OCI-LY7 (cell line): ENCODE data around the gene PPP6R3. TPM values are rescaled to one million over a fixed set of nuclear protein-coding genes. Genes with fewer than 3 reads are reported as not detected.

Source experiments
- BruUV-seq: library from RNA; stranded (reverse); fragments of 400-500 nt; replicated peaks from 2 replicates; lab custom pipeline; 2021; lab: Mats Ljungman, UMichigan
- CTCF ChIA-PET: fragments of 300-600 bp; sonication (Branson Sonifier 250); formaldehyde crosslinking; loops from one replicate; lab custom pipeline; 2022; ENCODE audit warnings: antibody characterized with exemption; ENCODE audit not compliant: unreplicated experiment; lab: Charles Lee
- POLR2A ChIA-PET: fragments of 300-600 bp; sonication (Branson Sonifier 250); formaldehyde crosslinking; loops from one replicate; lab custom pipeline; 2022; ENCODE audit warnings: antibody characterized with exemption; lab: Charles Lee
- DNase-seq: peaks from one replicate; pipeline ENCODE4 v3.0.0-alpha.2; 2015; ENCODE audit warnings: low spot score
- H2AFZ ChIP-seq: fragments of 200-600 bp; sonication (generic), shearing (Covaris generic); 2 replicates; pipeline ENCODE4 v1.6.1; 2014; ENCODE audit warnings: mild to moderate bottlenecking, antibody characterized with exemption, low read length, moderate library complexity
- H3K27ac ChIP-seq: fragments of 200-600 bp; sonication (generic); 2 replicates; pipeline ENCODE4 v1.5.1; 2014; ENCODE audit warnings: mixed run types, low read depth, mild to moderate bottlenecking, moderate library complexity, low read length, inconsistent platforms; ENCODE audit not compliant: poor library complexity, severe bottlenecking
- H3K36me3 ChIP-seq: fragments of 200-600 bp; sonication (generic); 2 replicates; pipeline ENCODE4 v1.6.1; 2014; ENCODE audit warnings: mild to moderate bottlenecking, antibody characterized with exemption, low read length, moderate library complexity, mixed read lengths; ENCODE audit not compliant: insufficient read depth
- H3K4me1 ChIP-seq: fragments of 200-600 bp; sonication (generic); 2 replicates; pipeline ENCODE4 v1.5.1; 2014; ENCODE audit warnings: mild to moderate bottlenecking, low read length; ENCODE audit not compliant: insufficient read depth, poor library complexity, severe bottlenecking
- H3K4me2 ChIP-seq: fragments of 200-600 bp; sonication (generic); 2 replicates; pipeline ENCODE4 v1.6.1; 2014; ENCODE audit warnings: mild to moderate bottlenecking, low read length
- H3K4me3 ChIP-seq: fragments of 200-600 bp; sonication (generic); 2 replicates; pipeline ENCODE4 v1.5.1; 2014; ENCODE audit warnings: mild to moderate bottlenecking, low read depth, low read length; ENCODE audit not compliant: poor library complexity, severe bottlenecking
- H3K79me2 ChIP-seq: fragments of 200-600 bp; sonication (generic); 2 replicates; pipeline ENCODE4 v1.6.1; 2016; ENCODE audit warnings: low read depth, mild to moderate bottlenecking, low read length, moderate library complexity, mixed read lengths; ENCODE audit not compliant: insufficient read depth
- H3K9me2 ChIP-seq: fragments of 200-600 bp; sonication (generic); 2 replicates; pipeline ENCODE4 v1.6.1; 2016; ENCODE audit warnings: mild to moderate bottlenecking, low read length, mixed read lengths; ENCODE audit not compliant: insufficient read depth
- H3K9me3 ChIP-seq: fragments of 200-600 bp; sonication (generic); 2 replicates; pipeline ENCODE4 v1.6.1; 2014; ENCODE audit warnings: mild to moderate bottlenecking, mixed run types, low read length, mixed read lengths
- H4K20me1 ChIP-seq: fragments of 200-600 bp; sonication (generic); 2 replicates; pipeline ENCODE4 v1.6.1; 2014; ENCODE audit warnings: mild to moderate bottlenecking, antibody characterized with exemption, low read length, moderate library complexity, mixed read lengths; ENCODE audit not compliant: insufficient read depth
- EZH2phosphoT487 ChIP-seq: fragments of 200-600 bp; sonication (generic); IDR thresholded peaks from 2 replicates; pipeline ENCODE4 v1.6.1; 2018; ENCODE audit warnings: low read depth, borderline replicate concordance, mild to moderate bottlenecking, mixed run types, antibody characterized with exemption, low read length, moderate library complexity, mixed read lengths
- intact Hi-C: fragments of 100-400 bp; cut with micrococcal nuclease; formaldehyde crosslinking; loops from one replicate; pipeline ENCODE4 v1.10.0; 2022; ENCODE audit not compliant: unreplicated experiment
- total RNA-seq, 2 experiments: library from RNA; depleted of rRNA in 1 of 2; stranded (reverse); fragments of >200 nt in 1 of 2; shearing (Covaris generic) in 1 of 2; gene quantifications; 2 replicates each; pipeline ENCODE4 v1.2.3, GENCODE V29; 2014 to 2022
- TF ChIP-seq, protein P1 (sequence below): fragments of 200-600 bp; sonication (generic); conservative IDR thresholded peaks from 2 replicates; pipeline ENCODE4 v1.5.1; 2014; ENCODE audit warnings: mild to moderate bottlenecking, antibody characterized with exemption, low read length, moderate library complexity, mixed read lengths

The PPP6R3 gene
- total RNA-seq, 2 experiments from 2014 or later = 122 to 151 TPM

DNA sequence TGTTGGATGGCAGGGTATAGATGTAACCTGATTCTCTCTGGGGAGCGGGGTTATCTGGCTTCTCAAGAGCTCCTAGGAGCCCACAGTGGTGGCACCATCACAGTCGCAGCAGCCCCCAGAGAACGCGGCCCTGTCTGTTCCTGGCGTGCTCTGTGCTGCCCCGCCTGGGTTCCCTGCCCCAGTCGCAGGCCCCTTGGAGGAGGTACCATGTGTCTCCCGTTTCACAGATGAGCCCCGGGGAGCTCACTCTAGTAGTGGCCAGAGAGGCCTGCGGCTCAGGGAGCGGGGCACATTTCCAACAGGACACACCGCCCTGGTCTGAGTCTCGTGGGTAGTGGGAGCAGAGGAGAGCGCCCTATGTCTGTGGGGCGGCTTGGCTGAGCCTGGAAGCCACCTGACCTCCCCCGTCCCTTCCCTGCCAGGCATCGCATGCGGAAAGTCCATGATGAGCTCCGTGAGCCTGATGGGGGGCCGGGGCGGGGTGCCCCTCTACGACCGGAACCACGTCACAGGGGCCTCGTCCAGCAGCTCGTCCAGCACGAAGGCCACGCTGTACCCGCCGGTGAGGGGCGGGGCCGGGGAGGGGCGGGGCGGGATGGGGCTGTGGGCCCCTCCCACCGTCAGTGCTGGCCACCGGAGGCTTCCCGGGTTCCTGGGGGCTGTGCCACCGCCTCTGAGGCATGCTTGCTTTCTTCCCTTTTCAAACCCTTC lies 21.0 kb upstream of the PPP6R3 start:
- no peaks in the 10 kb centered on the region for H3K9me3 ChIP-seq
- no peaks in the 10 kb centered on the region for H3K9me2 ChIP-seq
- H3K4me3 ChIP-seq = no peak overlapping the region
- no peak overlapping the region for H3K27ac ChIP-seq
- TF ChIP-seq, protein P1, sequence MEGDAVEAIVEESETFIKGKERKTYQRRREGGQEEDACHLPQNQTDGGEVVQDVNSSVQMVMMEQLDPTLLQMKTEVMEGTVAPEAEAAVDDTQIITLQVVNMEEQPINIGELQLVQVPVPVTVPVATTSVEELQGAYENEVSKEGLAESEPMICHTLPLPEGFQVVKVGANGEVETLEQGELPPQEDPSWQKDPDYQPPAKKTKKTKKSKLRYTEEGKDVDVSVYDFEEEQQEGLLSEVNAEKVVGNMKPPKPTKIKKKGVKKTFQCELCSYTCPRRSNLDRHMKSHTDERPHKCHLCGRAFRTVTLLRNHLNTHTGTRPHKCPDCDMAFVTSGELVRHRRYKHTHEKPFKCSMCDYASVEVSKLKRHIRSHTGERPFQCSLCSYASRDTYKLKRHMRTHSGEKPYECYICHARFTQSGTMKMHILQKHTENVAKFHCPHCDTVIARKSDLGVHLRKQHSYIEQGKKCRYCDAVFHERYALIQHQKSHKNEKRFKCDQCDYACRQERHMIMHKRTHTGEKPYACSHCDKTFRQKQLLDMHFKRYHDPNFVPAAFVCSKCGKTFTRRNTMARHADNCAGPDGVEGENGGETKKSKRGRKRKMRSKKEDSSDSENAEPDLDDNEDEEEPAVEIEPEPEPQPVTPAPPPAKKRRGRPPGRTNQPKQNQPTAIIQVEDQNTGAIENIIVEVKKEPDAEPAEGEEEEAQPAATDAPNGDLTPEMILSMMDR = no peak
- no peak for TF ChIP-seq EZH2phosphoT487
- ChIA-PET POLR2A (no interaction called here), CTCF (no interaction called here)
- no peak overlapping the region for H3K4me2 ChIP-seq
- H4K20me1 ChIP-seq = no peaks in the 10 kb centered on the region
- BruUV-seq = no TSS peak
- H2AFZ ChIP-seq = no peak overlapping the region
- H3K36me3 ChIP-seq = no peaks in the 10 kb centered on the region
- DNase-seq = no peak
- intact Hi-C loops = no loop called here
- H3K4me1 ChIP-seq = peaks cover 29% of the 10 kb centered on the region
- no peaks in the 10 kb centered on the region for H3K79me2 ChIP-seq

DNA sequence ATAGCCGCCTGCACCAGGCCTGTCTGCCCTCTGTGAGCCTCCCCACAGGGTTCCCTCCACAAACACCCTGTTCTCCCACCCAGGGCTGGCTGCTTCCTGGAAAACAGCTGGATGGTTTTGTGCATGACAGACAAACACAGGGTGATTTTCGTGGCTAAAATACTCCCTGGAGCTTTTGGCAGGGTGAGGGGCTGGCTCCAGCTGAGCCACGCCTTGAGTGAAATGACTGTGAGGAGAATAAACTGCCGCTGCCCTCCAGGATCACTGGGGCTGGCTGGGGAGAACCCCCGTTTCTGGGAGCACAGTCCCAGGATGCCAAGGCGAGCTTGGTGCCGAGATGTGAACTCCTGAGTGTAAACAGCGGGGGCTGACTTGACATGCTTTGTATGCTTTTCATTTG lies 20.3 kb upstream of the PPP6R3 start:
- no TSS peak for BruUV-seq
- TF ChIP-seq, protein P1 = no peak
- TF ChIP-seq EZH2phosphoT487 = no peak
- H4K20me1 ChIP-seq = no peaks in the 10 kb centered on the region
- H3K36me3 ChIP-seq = no peaks in the 10 kb centered on the region
- CTCF ChIA-PET = no interaction called here
- no peaks in the 10 kb centered on the region for H3K79me2 ChIP-seq
- no peak for DNase-seq
- peak overlapping the region; percentile 60; the same call in 1 of the 2 replicates for H2AFZ ChIP-seq
- H3K4me3 ChIP-seq = no peak overlapping the region
- peaks cover 29% of the 10 kb centered on the region for H3K4me1 ChIP-seq
- POLR2A ChIA-PET = no interaction called here
- no peak overlapping the region for H3K27ac ChIP-seq
- peak overlapping the region; percentile 36; the same call in 1 of the 2 replicates for H3K4me2 ChIP-seq
- intact Hi-C loops = no loop called here
- no peaks in the 10 kb centered on the region for H3K9me3 ChIP-seq
- no peaks in the 10 kb centered on the region for H3K9me2 ChIP-seq
